Ovary (tissue), 9 donors: ENCODE measurements around the gene KRTAP10-6. TPM values are rescaled to one million over a fixed set of nuclear protein-coding genes. Genes with fewer than 3 reads are reported as not detected.

Source experiments
- DNase-seq, 5 donors: peaks; one replicate each; pipeline ENCODE4 v3.0.0-alpha.2; 2019 to 2020
- H3K27ac ChIP-seq, 2 donors: fragments of 200-600 bp; one replicate each; pipeline versions ENCODE4 v1.5.1 to v1.8.0; 2019 to 2022
- H3K27me3 ChIP-seq: fragments of 200-600 bp; one replicate; pipeline ENCODE4 v1.8.0; 2022
- H3K36me3 ChIP-seq: fragments of 200-600 bp; sonication (generic); one replicate; pipeline ENCODE4 v1.5.1; 2019
- H3K4me1 ChIP-seq: one replicate; pipeline ENCODE4 v1.8.1; 2013; ENCODE audit warnings: mild to moderate bottlenecking, moderate library complexity; ENCODE audit not compliant: insufficient read depth
- H3K4me3 ChIP-seq: fragments of 200-600 bp; sonication (generic); one replicate; pipeline ENCODE4 v1.5.1; 2017
- H3K9me3 ChIP-seq, 2 donors: fragments of 200-600 bp in 1 of 2; sonication (generic) in 1 of 2; one replicate each; pipeline versions ENCODE4 v1.5.1 to v1.8.1; 2013 to 2019; ENCODE audit warnings: mild to moderate bottlenecking in 1 of 2, moderate library complexity in 1 of 2
- CTCF ChIP-seq, 3 donors: fragments of 450-650 bp in 2 of 3; fragments of 200-600 bp in 1 of 3; IDR thresholded peaks; one replicate each; pipeline versions ENCODE4 v1.5.1 to v1.8.0; 2016 to 2022; ENCODE audit warnings: antibody characterized with exemption in 3 of 3, mild to moderate bottlenecking in 1 of 3
- EP300 ChIP-seq: sonication (generic); formaldehyde crosslinking; IDR thresholded peaks from one replicate; pipeline ENCODE4 v1.6.1; 2017; ENCODE audit warnings: antibody characterized with exemption
- POLR2A ChIP-seq: fragments of 450-650 bp; IDR thresholded peaks from one replicate; pipeline ENCODE4 v1.6.1; 2017; ENCODE audit warnings: antibody characterized with exemption, mild to moderate bottlenecking, moderate library complexity
- WGBS, 3 donors: extraction: QIAGEN DNeasy Blood & Tissue Kit in 1 of 3; methylation state at CpG; one replicate each; pipeline versions ENCODE4 v1.1.5 to v1.1.7; 2013 to 2017; 5-methylcytosine and 5-hydroxymethylcytosine counted together
- intact Hi-C, 4 donors: fragments of 100-400 bp; cut with DNase I; formaldehyde crosslinking; loops; one replicate each; pipeline versions ENCODE4 v1.11.0 to v1.15.1; 2022 to 2023
- polyA plus RNA-seq, 2 donors: library from polyadenylated mRNA; stranded (reverse); fragments of 200-250 nt in 1 of 2; fragments of 350-450 nt in 1 of 2; fragmentation: Illumina TruSeq in 1 of 2; extraction: RNeasy Lipid Tissue Mini Kit (QIAGEN cat#74804) in 1 of 2; gene quantifications; one replicate each; pipeline ENCODE4 v1.2.3, GENCODE V29; 2013 to 2014
- total RNA-seq, 7 donors: library from RNA; depleted of rRNA in 2 of 7; stranded (reverse); fragments of >200 nt in 2 of 7; fragmentation: NEBNext Ultra II Directional in 3 of 7; extraction: Animal tissue kit (Norgen Biotek cat#: 25700) in 3 of 7; gene quantifications; one replicate each; pipeline versions ENCODE4 v1.1.0 to v1.2.4, GENCODE V29; 2016 to 2023
- donor health status: DM: no; HTN: no; CAD: no; lungs with moderate emphysema.
- donor health status: DM: no; HTN: no; CAD: no.
- donor health status: Bipolar disorder and iron deficiency.
- donor health status: DM: yes; HTN: yes; CAD: no.
- donor health status: DM: no; HTN: no; CAD: no.
- donor health status: DM: yes; HTN: yes; CAD: no.

KRTAP10-6 gene
- total and polyA plus RNA-seq, 9 donors: not detected

DNA sequence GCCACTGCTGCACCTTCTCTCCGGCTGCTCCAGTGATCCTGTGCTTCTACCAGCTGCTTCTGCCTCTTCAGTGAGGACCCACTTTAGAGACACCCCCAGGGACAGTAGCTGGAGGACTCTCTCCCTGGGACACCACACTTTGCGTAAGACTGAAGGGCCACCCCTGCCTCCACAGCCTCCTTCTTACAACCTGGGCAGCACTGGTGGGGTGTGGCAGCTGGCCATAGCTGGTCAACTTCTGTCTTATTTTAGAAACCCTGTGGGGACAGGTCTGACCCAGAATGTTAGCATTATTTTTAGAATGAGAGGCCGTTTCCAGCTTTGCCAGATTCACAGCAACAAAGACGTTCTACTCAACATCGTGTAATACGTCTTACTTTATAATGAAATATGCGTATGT lies 33.5 kb upstream of the KRTAP10-6 start:
- 85 to 86% (median 86%) methylated on average over 7 of the region's 7 CpGs for WGBS, 3 donors
- intact Hi-C loops: no loop called here
- H3K9me3 ChIP-seq: peaks cover 0 to 5% of the 10 kb centered on the region in 2 donors

DNA sequence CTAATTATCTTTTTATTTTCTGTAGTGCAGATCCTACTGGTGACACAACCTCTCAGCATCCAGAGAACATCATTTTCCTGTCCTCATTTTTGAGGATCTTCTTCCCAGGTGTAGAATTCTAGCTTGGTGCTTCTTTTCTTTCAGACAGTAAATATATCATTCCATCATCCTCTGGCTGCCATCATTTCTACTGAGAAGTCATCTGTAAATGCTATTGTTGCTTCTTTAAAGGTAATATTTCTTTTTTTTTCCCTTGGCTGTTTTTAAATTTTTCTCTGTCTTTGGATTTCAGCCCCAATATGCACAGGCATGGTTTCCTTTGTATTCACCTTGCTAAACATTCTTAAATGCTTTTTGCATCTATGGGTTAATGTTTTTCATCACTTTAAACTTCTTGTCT lies 31.3 kb upstream of the KRTAP10-6 start:
- Histone ChIP-seq H3K4me1 (no peaks in the 10 kb centered on the region), H3K4me3 (no peak overlapping the region), H3K36me3 (no peaks in the 10 kb centered on the region), H3K27me3 (no peaks in the 10 kb centered on the region), H3K27ac (no peak overlapping the region), H3K9me3 (peaks cover 0 to 5% of the 10 kb centered on the region in 2 donors)
- intact Hi-C loops: no loop called here
- TF ChIP-seq CTCF (IDR thresholded peaks at IDR 0.05) (no peak), POLR2A (no peak), EP300 (no peak)
- no peak for DNase-seq

More for the DNA sequence above, 33.5 kb upstream of the KRTAP10-6 start:
- H3K27me3 ChIP-seq: no peaks in the 10 kb centered on the region
- H3K36me3 ChIP-seq: no peaks in the 10 kb centered on the region
- H3K4me1 ChIP-seq: no peaks in the 10 kb centered on the region
- DNase-seq: no peak
- H3K27ac ChIP-seq: no peak overlapping the region
- TF ChIP-seq CTCF (IDR thresholded peaks at IDR 0.05) (no peak), EP300 (no peak), POLR2A (no peak)
- H3K4me3 ChIP-seq: no peak overlapping the region

GRCh38 chr21:44619886-44620285 lies 27.6 kb upstream of the KRTAP10-6 start:
- H3K4me1 ChIP-seq: no peaks in the 10 kb centered on the region
- TF ChIP-seq CTCF (IDR thresholded peaks at IDR 0.05) (no peak), POLR2A (no peak), EP300 (no peak)
- no peak overlapping the region for H3K4me3 ChIP-seq
- 82 to 83% (median 83%) methylated on average over 6 of the region's 6 CpGs for WGBS, 3 donors
- DNase-seq: no peak
- no peaks in the 10 kb centered on the region for H3K27me3 ChIP-seq
- no peak overlapping the region for H3K27ac ChIP-seq
- intact Hi-C loops: no loop called here
- no peaks in the 10 kb centered on the region for H3K36me3 ChIP-seq
- peaks cover 0 to 5% of the 10 kb centered on the region in 2 donors for H3K9me3 ChIP-seq

- WGBS, 3 donors: 63 to 72% (median 66%) methylated on average over 3 of the region's 3 CpGs
- no peaks in the 10 kb centered on the region for H3K36me3 ChIP-seq
- no peak for TF ChIP-seq EP300
- TF ChIP-seq POLR2A: no peak
- no peak for TF ChIP-seq CTCF (IDR thresholded peaks at IDR 0.05)
- no peak overlapping the region for H3K27ac ChIP-seq
- no peaks in the 10 kb centered on the region for H3K4me1 ChIP-seq
- H3K4me3 ChIP-seq: no peak overlapping the region
- H3K27me3 ChIP-seq: no peaks in the 10 kb centered on the region
- DNase-seq: no peak
- intact Hi-C loops: no loop called here
- H3K9me3 ChIP-seq: peaks cover 0 to 3% of the 10 kb centered on the region in 2 donors
Measured at GRCh38 chr21:44618909-44619308, 26.6 kb upstream of the KRTAP10-6 start.

DNA sequence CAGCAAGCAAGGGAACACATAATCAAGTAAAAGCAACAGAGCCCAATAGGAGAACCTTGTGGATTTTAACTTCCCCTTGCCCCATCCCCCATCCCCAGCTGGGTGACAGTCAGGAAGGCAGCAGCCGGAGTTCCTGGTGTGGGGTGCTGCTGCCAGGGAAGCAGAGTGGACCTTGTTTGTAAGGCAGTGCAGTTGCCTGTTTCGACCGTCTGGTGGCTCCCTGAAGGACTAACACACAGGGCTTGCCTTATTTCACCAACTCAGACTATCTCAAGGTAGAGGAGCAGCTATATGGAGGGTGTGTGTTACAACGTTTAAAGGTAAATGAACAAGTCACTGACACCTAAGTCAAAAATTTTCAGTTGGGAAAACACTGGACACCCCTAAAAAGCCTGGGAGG lies 26.2 kb upstream of the KRTAP10-6 start:
- no peaks in the 10 kb centered on the region for H3K4me1 ChIP-seq
- H3K36me3 ChIP-seq: no peaks in the 10 kb centered on the region
- H3K9me3 ChIP-seq: peaks cover 0 to 3% of the 10 kb centered on the region in 2 donors
- DNase-seq: no peak
- TF ChIP-seq CTCF (IDR thresholded peaks at IDR 0.05) (no peak), EP300 (no peak), POLR2A (no peak)
- no peaks in the 10 kb centered on the region for H3K27me3 ChIP-seq
- no peak overlapping the region for H3K4me3 ChIP-seq
- H3K27ac ChIP-seq: no peak overlapping the region
- intact Hi-C loops: no loop called here
- 15 to 26% (median 16%) methylated on average over 4 of the region's 4 CpGs for WGBS, 3 donors
